H9 (cell line): ENCODE measurements around the gene ACSF3. TPM values are rescaled to one million over a fixed set of nuclear protein-coding genes. Genes with fewer than 3 reads are reported as not detected.

Experiments used
- DNase-seq: peaks from one replicate; pipeline ENCODE4 v3.0.0-alpha.2; 2017
- H2AFZ ChIP-seq: one replicate; pipeline ENCODE4 v1.6.1; 2013; ENCODE audit warnings: mild to moderate bottlenecking, low read length, control low read depth, moderate library complexity
- H2AK5ac ChIP-seq: 2 replicates; pipeline ENCODE4 v1.6.1; 2013; ENCODE audit warnings: low read length, control low read depth, mixed read lengths; ENCODE audit not compliant: insufficient read length
- H2BK120ac ChIP-seq: one replicate; pipeline ENCODE4 v1.6.1; 2013; ENCODE audit warnings: low read depth, mild to moderate bottlenecking, low read length, control low read depth, inconsistent platforms; ENCODE audit not compliant: poor library complexity, severe bottlenecking
- H2BK12ac ChIP-seq: 2 replicates; pipeline ENCODE4 v1.6.1; 2013; ENCODE audit warnings: low read length, control low read depth, mixed read lengths, low read depth; ENCODE audit not compliant: insufficient read length
- H2BK15ac ChIP-seq: 2 replicates; pipeline ENCODE4 v1.6.1; 2013; ENCODE audit warnings: low read depth, low read length, control low read depth
- H2BK20ac ChIP-seq: one replicate; pipeline ENCODE4 v1.6.1; 2013; ENCODE audit warnings: low read depth, mild to moderate bottlenecking, low read length, control low read depth, inconsistent platforms; ENCODE audit not compliant: poor library complexity, severe bottlenecking
- H2BK5ac ChIP-seq: 2 replicates; pipeline ENCODE4 v1.6.1; 2013; ENCODE audit warnings: low read length, control low read depth, mixed read lengths; ENCODE audit not compliant: insufficient read length
- H3K14ac ChIP-seq: 2 replicates; pipeline ENCODE4 v1.6.1; 2013; ENCODE audit warnings: low read length, control low read depth; ENCODE audit not compliant: insufficient read depth
- H3K18ac ChIP-seq: 2 replicates; pipeline ENCODE4 v1.6.1; 2013; ENCODE audit warnings: low read depth, mild to moderate bottlenecking, mixed read lengths, low read length, control low read depth; ENCODE audit not compliant: insufficient read length
- H3K23ac ChIP-seq: 2 replicates; pipeline ENCODE4 v1.6.1; 2013; ENCODE audit warnings: low read length, control low read depth, mixed read lengths, low read depth; ENCODE audit not compliant: insufficient read length
- H3K23me2 ChIP-seq: 2 replicates; pipeline ENCODE4 v1.6.1; 2013; ENCODE audit warnings: low read depth, mild to moderate bottlenecking, mixed read lengths, low read length, control low read depth; ENCODE audit not compliant: insufficient read length, poor library complexity, severe bottlenecking
- H3K27ac ChIP-seq: 2 replicates; pipeline ENCODE4 v1.5.1; 2013; ENCODE audit warnings: low read length, control low read depth, mixed read lengths, low read depth; ENCODE audit not compliant: insufficient read length
- H3K27me3 ChIP-seq: 2 replicates; pipeline ENCODE4 v1.6.1; 2013; ENCODE audit warnings: low read length, control low read depth, inconsistent platforms; ENCODE audit not compliant: insufficient read depth
- H3K4ac ChIP-seq: 2 replicates; pipeline ENCODE4 v1.6.1; 2013; ENCODE audit warnings: low read depth, mild to moderate bottlenecking, control low read depth, inconsistent platforms, low read length, moderate library complexity
- H3K4me1 ChIP-seq: 2 replicates; pipeline ENCODE4 v1.6.1; 2013; ENCODE audit warnings: low read length, control low read depth, inconsistent platforms; ENCODE audit not compliant: insufficient read depth
- H3K4me2 ChIP-seq: 2 replicates; pipeline ENCODE4 v1.6.1; 2013; ENCODE audit warnings: low read length, control low read depth, mixed read lengths; ENCODE audit not compliant: insufficient read length, insufficient read depth
- H3K56ac ChIP-seq: 2 replicates; pipeline ENCODE4 v1.6.1; 2013; ENCODE audit warnings: low read depth, mild to moderate bottlenecking, mixed read lengths, low read length, control low read depth; ENCODE audit not compliant: insufficient read length
- H3K79me1 ChIP-seq: 2 replicates; pipeline ENCODE4 v1.6.1; 2013; ENCODE audit warnings: low read depth, mild to moderate bottlenecking, moderate library complexity, low read length, control low read depth, inconsistent platforms; ENCODE audit not compliant: insufficient read depth, poor library complexity, severe bottlenecking
- H3K79me2 ChIP-seq: 2 replicates; pipeline ENCODE4 v1.6.1; 2013; ENCODE audit warnings: low read length, control low read depth, inconsistent platforms; ENCODE audit not compliant: insufficient read depth
- H3K9ac ChIP-seq: 2 replicates; pipeline ENCODE4 v1.6.1; 2013; ENCODE audit warnings: low read length, control low read depth, mixed read lengths; ENCODE audit not compliant: insufficient read length; ENCODE audit errors: extremely low read depth
- H3K9me3 ChIP-seq: one replicate; pipeline ENCODE4 v1.6.1; 2013; ENCODE audit warnings: low read depth, low read length, inconsistent platforms; ENCODE audit not compliant: control insufficient read depth
- H3T11ph ChIP-seq: one replicate; pipeline ENCODE4 v1.6.1; 2013; ENCODE audit warnings: mild to moderate bottlenecking, low read length, control low read depth, inconsistent platforms
- H4K20me1 ChIP-seq: one replicate; pipeline ENCODE4 v1.6.1; 2013; ENCODE audit not compliant: control insufficient read depth, insufficient read length, insufficient read depth
- H4K5ac ChIP-seq: 2 replicates; pipeline ENCODE4 v1.6.1; 2013; ENCODE audit warnings: low read depth, mild to moderate bottlenecking, mixed read lengths, low read length, control low read depth; ENCODE audit not compliant: insufficient read length
- H4K8ac ChIP-seq: replicated peaks from 2 replicates; pipeline ENCODE4 v1.6.1; 2013; ENCODE audit warnings: low read length, control low read depth, mixed read lengths, low read depth; ENCODE audit not compliant: insufficient read length
- H4K91ac ChIP-seq: 2 replicates; pipeline ENCODE4 v1.6.1; 2013; ENCODE audit warnings: low read depth, mild to moderate bottlenecking, moderate library complexity, mixed read lengths, low read length, control low read depth; ENCODE audit not compliant: insufficient read length
- H3K27ac Mint-ChIP-seq, 3 experiments: 2 replicates in 2 of 3; 3 replicates in 1 of 3; pipeline ENCODE4 v1.8.0; 2020 to 2021; ENCODE audit warnings: mixed read lengths in 3 of 3, mild to moderate bottlenecking in 1 of 3, moderate library complexity in 1 of 3
- H3K27me3 Mint-ChIP-seq: 2 replicates; pipeline ENCODE4 v1.8.0; 2021; ENCODE audit warnings: low read depth, mild to moderate bottlenecking, moderate library complexity, mixed read lengths
- H3K36me3 Mint-ChIP-seq, 3 experiments: 2 replicates in 2 of 3; 3 replicates in 1 of 3; pipeline ENCODE4 v1.8.0; 2020 to 2021; ENCODE audit warnings: low read depth in 3 of 3, mixed read lengths in 3 of 3; ENCODE audit not compliant: insufficient read depth in 1 of 3
- H3K4me1 Mint-ChIP-seq, 2 experiments: 2 replicates each; pipeline ENCODE4 v1.8.0; 2020; ENCODE audit warnings: mixed read lengths in 2 of 2
- H3K4me3 Mint-ChIP-seq, 2 experiments: 2 replicates in 1 of 2; 3 replicates in 1 of 2; pipeline ENCODE4 v1.8.0; 2020 to 2021; ENCODE audit warnings: mild to moderate bottlenecking in 2 of 2, mixed read lengths in 2 of 2, moderate library complexity in 1 of 2
- H3K9me3 Mint-ChIP-seq, 2 experiments: 2 replicates in 1 of 2; 3 replicates in 1 of 2; pipeline ENCODE4 v1.8.0; 2020; ENCODE audit warnings: mild to moderate bottlenecking in 2 of 2, mixed read lengths in 2 of 2, moderate library complexity in 1 of 2
- WGBS: extraction: QIAGEN DNeasy Blood & Tissue Kit; methylation state at CpG from one replicate; pipeline ENCODE4 v1.1.7; 2013; ENCODE audit warnings: missing lambda C conversion rate, low lambda C conversion rate, mixed read lengths; ENCODE audit not compliant: insufficient read length; ENCODE audit errors: extremely low coverage; 5-methylcytosine and 5-hydroxymethylcytosine counted together
- total RNA-seq: library from RNA; stranded (reverse); gene quantifications from 2 replicates; pipeline ENCODE4 v1.2.1, GENCODE V29; 2021
- TF ChIP-seq, protein P1 (sequence below): fragments of 200-600 bp; sonication (generic); conservative IDR thresholded peaks from 3 replicates; pipeline ENCODE4 v1.8.0; 2021; ENCODE audit warnings: antibody characterized with exemption, mild to moderate bottlenecking

ACSF3 gene
- total RNA-seq, 1 experiment from 2014 or later = 31.3 TPM

GRCh38 chr16:89055313-89055712 is 38.3 kb upstream of the ACSF3 start:
- no peak overlapping the region for H2AFZ ChIP-seq
- no peaks in the 10 kb centered on the region for H4K20me1 ChIP-seq
- no peaks in the 10 kb centered on the region for H3K79me1 ChIP-seq
- H3K9me3 ChIP-seq = no peaks in the 10 kb centered on the region
- H3K4me2 ChIP-seq = no peak overlapping the region
- H2BK15ac ChIP-seq = no peak overlapping the region
- H2BK5ac ChIP-seq = no peak overlapping the region
- H3K23me2 ChIP-seq = no peaks in the 10 kb centered on the region
- H2BK120ac ChIP-seq = no peak overlapping the region
- H3K9me3 Mint-ChIP-seq = peaks cover 2% of the 10 kb centered on the region in 2 experiments; a peak in 2 of 5 replicates
- no peak overlapping the region for H2BK12ac ChIP-seq
- peaks cover 2% of the 10 kb centered on the region; the same call in 1 of the 2 replicates for H3K27me3 Mint-ChIP-seq
- no peak for DNase-seq
- H3K4me3 Mint-ChIP-seq = no peak overlapping the region
- H3K4me1 Mint-ChIP-seq = no peaks in the 10 kb centered on the region
- no peak overlapping the region for H3K9ac ChIP-seq
- H3K27ac ChIP-seq = no peak overlapping the region
- H3K14ac ChIP-seq = no peak overlapping the region
- no peaks in the 10 kb centered on the region for H3K79me2 ChIP-seq
- TF ChIP-seq, protein P1, sequence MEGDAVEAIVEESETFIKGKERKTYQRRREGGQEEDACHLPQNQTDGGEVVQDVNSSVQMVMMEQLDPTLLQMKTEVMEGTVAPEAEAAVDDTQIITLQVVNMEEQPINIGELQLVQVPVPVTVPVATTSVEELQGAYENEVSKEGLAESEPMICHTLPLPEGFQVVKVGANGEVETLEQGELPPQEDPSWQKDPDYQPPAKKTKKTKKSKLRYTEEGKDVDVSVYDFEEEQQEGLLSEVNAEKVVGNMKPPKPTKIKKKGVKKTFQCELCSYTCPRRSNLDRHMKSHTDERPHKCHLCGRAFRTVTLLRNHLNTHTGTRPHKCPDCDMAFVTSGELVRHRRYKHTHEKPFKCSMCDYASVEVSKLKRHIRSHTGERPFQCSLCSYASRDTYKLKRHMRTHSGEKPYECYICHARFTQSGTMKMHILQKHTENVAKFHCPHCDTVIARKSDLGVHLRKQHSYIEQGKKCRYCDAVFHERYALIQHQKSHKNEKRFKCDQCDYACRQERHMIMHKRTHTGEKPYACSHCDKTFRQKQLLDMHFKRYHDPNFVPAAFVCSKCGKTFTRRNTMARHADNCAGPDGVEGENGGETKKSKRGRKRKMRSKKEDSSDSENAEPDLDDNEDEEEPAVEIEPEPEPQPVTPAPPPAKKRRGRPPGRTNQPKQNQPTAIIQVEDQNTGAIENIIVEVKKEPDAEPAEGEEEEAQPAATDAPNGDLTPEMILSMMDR = no peak
- no peak overlapping the region for H2AK5ac ChIP-seq
- no peak overlapping the region for H4K91ac ChIP-seq
- H3K4me1 ChIP-seq = no peaks in the 10 kb centered on the region
- H3K27ac Mint-ChIP-seq = no peak overlapping the region
- no peak overlapping the region for H3K4ac ChIP-seq
- WGBS = no CpG with 5 or more reads among the region's 15 CpGs
- H4K8ac ChIP-seq = no peak overlapping the region
- no peaks in the 10 kb centered on the region for H3K27me3 ChIP-seq
- H3K36me3 Mint-ChIP-seq = no peaks in the 10 kb centered on the region
- no peak overlapping the region for H3K18ac ChIP-seq
- no peak overlapping the region for H3K56ac ChIP-seq
- no peak overlapping the region for H2BK20ac ChIP-seq
- no peak overlapping the region for H3T11ph ChIP-seq
- no peak overlapping the region for H4K5ac ChIP-seq
- H3K23ac ChIP-seq = no peak overlapping the region
